H1 (cell line): ENCODE data around the gene PAGE1. TPM values are rescaled to one million over a fixed set of nuclear protein-coding genes. Genes with fewer than 3 reads are reported as not detected.

Experiments
- CTCF ChIA-PET: fragments of 300-600 bp; sonication (Branson Sonifier 250); formaldehyde crosslinking; loops from one replicate; lab custom pipeline; 2021; ENCODE audit not compliant: partially characterized antibody; lab: Charles Lee
- POLR2A ChIA-PET: fragments of 300-600 bp; sonication (Branson Sonifier 250); formaldehyde crosslinking; loops from one replicate; lab custom pipeline; 2021; ENCODE audit warnings: inconsistent platforms; ENCODE audit not compliant: partially characterized antibody; lab: Charles Lee
- DNase-seq, 2 experiments: peaks; one replicate each; pipeline versions ENCODE4 v3.0.0 to v3.0.0-alpha.2; 2010 to 2022; ENCODE audit warnings: low spot score in 2 of 2, low read depth in 1 of 2, mixed read lengths in 1 of 2
- FAIRE-seq: peaks from 2 replicates; lab custom pipeline; 2011; peaks lifted over from hg19 to GRCh38; lab: Jason Lieb, UNC
- H2AFZ ChIP-seq: 2 replicates; pipeline ENCODE4 v1.8.1; 2012; ENCODE audit warnings: low read length, inconsistent platforms
- H2AK5ac ChIP-seq: 2 replicates; pipeline ENCODE4 v1.6.1; 2013; ENCODE audit warnings: low read depth, low read length
- H2BK120ac ChIP-seq: replicated peaks from 2 replicates; pipeline ENCODE3; 2013; ENCODE audit warnings: low read depth, low read length, inconsistent platforms
- H2BK12ac ChIP-seq: 2 replicates; pipeline ENCODE4 v1.6.1; 2013; ENCODE audit warnings: low read depth, low read length
- H2BK15ac ChIP-seq: 2 replicates; pipeline ENCODE4 v1.6.1; 2013; ENCODE audit warnings: low read length
- H2BK20ac ChIP-seq: 2 replicates; pipeline ENCODE4 v1.6.1; 2013; ENCODE audit warnings: low read length
- H2BK5ac ChIP-seq: 2 replicates; pipeline ENCODE4 v1.6.1; 2013; ENCODE audit warnings: low read depth, low read length
- H3K14ac ChIP-seq: 2 replicates; pipeline ENCODE4 v1.6.1; 2013; ENCODE audit warnings: inconsistent platforms; ENCODE audit not compliant: insufficient read length
- H3K18ac ChIP-seq: 2 replicates; pipeline ENCODE4 v1.6.1; 2013; ENCODE audit warnings: low read length; ENCODE audit errors: extremely low read depth
- H3K23ac ChIP-seq: 2 replicates; pipeline ENCODE4 v1.6.1; 2013; ENCODE audit warnings: inconsistent platforms; ENCODE audit not compliant: insufficient read length
- H3K23me2 ChIP-seq: 2 replicates; pipeline ENCODE4 v1.6.1; 2013; ENCODE audit warnings: low read depth, low read length
- H3K27ac ChIP-seq: 2 replicates; pipeline ENCODE4 v1.6.1; 2011; ENCODE audit warnings: low read depth, low read length, inconsistent platforms
- H3K27me3 ChIP-seq, 4 experiments: replicated peaks in 1 of 4; 1 replicate in 1 of 4; 2 replicates in 3 of 4; pipeline versions ENCODE4 v1.6.1 to v1.8.1; 2011 to 2013; ENCODE audit warnings: low read length in 3 of 4, mild to moderate bottlenecking in 3 of 4, inconsistent platforms in 2 of 4, mixed read lengths in 2 of 4, moderate library complexity in 1 of 4; ENCODE audit not compliant: control insufficient read depth in 3 of 4, insufficient read depth in 3 of 4; ENCODE audit errors: extremely low read depth in 1 of 4
- H3K36me3 ChIP-seq, 4 experiments: 2 replicates each; pipeline versions ENCODE4 v1.6.1 to v1.8.1; 2011 to 2013; ENCODE audit warnings: mild to moderate bottlenecking in 4 of 4, low read length in 3 of 4, moderate library complexity in 2 of 4, control low read depth in 1 of 4, inconsistent platforms in 1 of 4; ENCODE audit not compliant: insufficient read depth in 4 of 4, control insufficient read depth in 2 of 4
- H3K4ac ChIP-seq: replicated peaks from 2 replicates; pipeline ENCODE3; 2013; ENCODE audit warnings: low read length, low read depth, mixed read lengths, inconsistent platforms; ENCODE audit not compliant: insufficient read length
- H3K4me1 ChIP-seq, 4 experiments: replicated peaks in 1 of 4; 1 replicate in 1 of 4; 2 replicates in 3 of 4; pipeline versions ENCODE4 v1.6.1 to v1.8.1; 2011 to 2013; ENCODE audit warnings: low read length in 3 of 4, inconsistent platforms in 2 of 4, mixed read lengths in 1 of 4; ENCODE audit not compliant: insufficient read depth in 4 of 4, control insufficient read depth in 3 of 4
- H3K4me2 ChIP-seq, 2 experiments: 2 replicates each; pipeline versions ENCODE4 v1.6.1 to v1.8.1; 2011 to 2013; ENCODE audit warnings: low read depth in 2 of 2, low read length in 2 of 2, control low read depth in 1 of 2, inconsistent platforms in 1 of 2, mild to moderate bottlenecking in 1 of 2; ENCODE audit not compliant: insufficient read depth in 1 of 2
- H3K4me3 ChIP-seq, 4 experiments: fragments of 200-600, 300-600 bp in 1 of 4; sonication (generic), shearing (Covaris generic), sonication (Bioruptor Twin) in 1 of 4; 2 replicates each; pipeline versions ENCODE4 v1.5.1 to v1.8.1; 2011 to 2016; ENCODE audit warnings: low read length in 4 of 4, low read depth in 3 of 4, control low read depth in 2 of 4, inconsistent platforms in 2 of 4, mild to moderate bottlenecking in 2 of 4, mixed read lengths in 1 of 4, moderate library complexity in 1 of 4; ENCODE audit not compliant: insufficient read depth in 2 of 4; ENCODE audit errors: extremely low read depth in 1 of 4
- H3K56ac ChIP-seq: replicated peaks from 2 replicates; pipeline ENCODE3; 2013; ENCODE audit warnings: low read depth, mild to moderate bottlenecking, mixed read lengths, low read length, inconsistent platforms; ENCODE audit not compliant: insufficient read length
- H3K79me1 ChIP-seq: 2 replicates; pipeline ENCODE4 v1.6.1; 2013; ENCODE audit warnings: low read depth, low read length, control low read depth
- H3K79me2 ChIP-seq, 2 experiments: 2 replicates each; pipeline versions ENCODE4 v1.6.1 to v1.8.1; 2012 to 2013; ENCODE audit warnings: low read length in 2 of 2, mild to moderate bottlenecking in 2 of 2, inconsistent platforms in 1 of 2; ENCODE audit not compliant: insufficient read depth in 2 of 2, control insufficient read depth in 1 of 2
- H3K9ac ChIP-seq, 4 experiments: replicated peaks in 1 of 4; 1 replicate in 1 of 4; 2 replicates in 3 of 4; pipeline versions ENCODE4 v1.6.1 to v1.8.1; 2011 to 2013; ENCODE audit warnings: low read depth in 3 of 4, low read length in 3 of 4, control low read depth in 2 of 4, mild to moderate bottlenecking in 2 of 4, moderate library complexity in 2 of 4, inconsistent platforms in 1 of 4; ENCODE audit errors: extremely low read depth in 1 of 4
- H3K9me3 ChIP-seq, 2 experiments: 2 replicates each; pipeline versions ENCODE4 v1.6.1 to v1.8.1; 2012 to 2013; ENCODE audit warnings: mild to moderate bottlenecking in 2 of 2, moderate library complexity in 2 of 2, control low read depth in 1 of 2, inconsistent platforms in 1 of 2, low read depth in 1 of 2, low read length in 1 of 2, mixed read lengths in 1 of 2; ENCODE audit not compliant: insufficient read depth in 2 of 2
- H4K20me1 ChIP-seq, 2 experiments: replicated peaks in 1 of 2; 2 replicates each; pipeline versions ENCODE3 to v1.8.1; 2011 to 2013; ENCODE audit warnings: inconsistent platforms in 2 of 2, low read length in 2 of 2, mild to moderate bottlenecking in 1 of 2; ENCODE audit not compliant: insufficient read depth in 2 of 2, control insufficient read depth in 1 of 2
- H4K5ac ChIP-seq: 2 replicates; pipeline ENCODE4 v1.6.1; 2013; ENCODE audit warnings: low read length, low read depth, mixed read lengths, inconsistent platforms; ENCODE audit not compliant: insufficient read length
- H4K8ac ChIP-seq: 2 replicates; pipeline ENCODE4 v1.8.0; 2013; ENCODE audit warnings: mild to moderate bottlenecking, moderate library complexity, low read length, inconsistent platforms; ENCODE audit not compliant: insufficient read depth; ENCODE audit errors: extremely low read depth
- H4K91ac ChIP-seq: replicated peaks from 2 replicates; pipeline ENCODE3; 2013; ENCODE audit warnings: low read length, mixed read lengths, inconsistent platforms; ENCODE audit not compliant: insufficient read length
- ASH2L ChIP-seq: fragments of 200-600, 300-600 bp; sonication (generic); IDR thresholded peaks from one replicate; pipeline ENCODE4 v1.7.1; 2017; ENCODE audit warnings: low read length
- GABPA ChIP-seq: IDR thresholded peaks from 2 replicates; pipeline ENCODE4 v1.6.1; 2011; ENCODE audit warnings: mild to moderate bottlenecking, low read length, moderate library complexity, borderline replicate concordance; ENCODE audit not compliant: insufficient read depth
- JUN ChIP-seq: IDR thresholded peaks from 2 replicates; pipeline ENCODE4 v1.6.1; 2011; ENCODE audit warnings: low read depth, mild to moderate bottlenecking, improper control_type of control experiment, low read length
- RAD21 ChIP-seq, 2 experiments: IDR thresholded peaks in 1 of 2; conservative IDR thresholded peaks in 1 of 2; 2 replicates each; pipeline ENCODE4 v1.6.1; 2011; ENCODE audit warnings: low read depth in 2 of 2, low read length in 2 of 2, improper control_type of control experiment in 1 of 2, inconsistent platforms in 1 of 2, mild to moderate bottlenecking in 1 of 2, moderate library complexity in 1 of 2
- SIX5 ChIP-seq: IDR thresholded peaks from 2 replicates; pipeline ENCODE4 v1.6.1; 2011; ENCODE audit warnings: mild to moderate bottlenecking, low read depth, low read length
- WGBS, 2 experiments: shearing (Covaris generic) in 1 of 2; methylation state at CpG; one replicate each; pipeline versions ENCODE4 v1.1.6 to v1.1.7; 2013 to 2015; ENCODE audit warnings: low lambda C conversion rate in 2 of 2, mixed read lengths in 2 of 2, inconsistent platforms in 1 of 2, low coverage in 1 of 2, missing lambda C conversion rate in 1 of 2; ENCODE audit not compliant: insufficient replicate concordance in 2 of 2, insufficient coverage in 1 of 2, insufficient read length in 1 of 2; ENCODE audit errors: extremely low coverage in 1 of 2, missing lambda C conversion rate in 1 of 2; 5-methylcytosine and 5-hydroxymethylcytosine counted together
- polyA plus RNA-seq, 7 experiments: library from polyadenylated mRNA; depleted of rRNA in 3 of 7; stranded (reverse) in 5 of 7; unstranded in 2 of 7; fragments of >200 nt in 5 of 7; fragments of 200-250 nt in 2 of 7; gene quantifications; 1 replicate in 5 of 7; 2 replicates in 1 of 7; 4 replicates in 1 of 7; pipeline versions ENCODE4 v1.2.1 to v1.2.3, GENCODE V29; 2011 to 2013; ENCODE audit warnings: missing spikeins in 2 of 7, mixed read lengths in 2 of 7
- total RNA-seq: library from RNA; stranded (reverse); fragmentation: NEBNext Ultra II Directional; extraction: Animal tissue kit (Norgen Biotek cat#: 25700); gene quantifications from 2 replicates; pipeline ENCODE4 v1.2.1, GENCODE V29; 2021

The PAGE1 gene
- total and polyA plus RNA-seq, 2 of the 8 experiments (the other 6 are each of a cell fraction or from before 2014, with no cell fraction given) = not detected

DNA sequence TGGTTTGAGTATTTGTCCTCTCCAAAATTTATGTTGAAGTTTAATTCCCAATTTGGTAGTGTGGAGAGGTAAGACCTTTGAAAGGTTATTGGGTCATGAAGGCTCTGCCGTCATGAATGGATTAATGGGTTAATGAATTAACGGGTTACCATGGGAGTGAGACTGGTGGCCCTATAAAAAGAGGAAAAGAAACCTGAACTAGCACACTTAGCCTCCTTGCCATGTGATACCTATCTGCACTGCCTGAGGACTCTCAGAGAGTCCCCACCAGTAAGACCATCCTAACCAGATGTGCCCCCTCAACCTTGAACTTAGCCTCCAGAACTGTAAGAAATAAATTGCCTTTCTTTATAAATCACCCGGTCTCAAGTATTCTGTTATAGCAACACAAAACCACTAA, 39.3 kb downstream of the PAGE1 start:
- no peaks in the 10 kb centered on the region for H3K23me2 ChIP-seq
- WGBS, 2 experiments = 61% methylated on average over 3 of the region's 3 CpGs; no CpG with 5 or more reads in 1 of the 2 experiments
- H3K4ac ChIP-seq = no peak overlapping the region
- no peak overlapping the region for H2BK20ac ChIP-seq
- no peak overlapping the region for H2BK15ac ChIP-seq
- H3K79me1 ChIP-seq = no peaks in the 10 kb centered on the region
- no peak overlapping the region for H3K23ac ChIP-seq
- H3K4me3 ChIP-seq = no peak overlapping the region
- H4K8ac ChIP-seq = no peak overlapping the region
- H2AK5ac ChIP-seq = no peak overlapping the region
- no peaks in the 10 kb centered on the region for H3K4me1 ChIP-seq
- no peaks in the 10 kb centered on the region for H3K9me3 ChIP-seq
- TF ChIP-seq SIX5 (no peak), JUN (no peak), RAD21 (IDR thresholded peaks at IDR 0.05 in 1 of 2, conservative IDR thresholded peaks at IDR 0.05 in 1 of 2; ENCODE audit: low read depth in 2 of 2, low read length in 2 of 2) (no peak), GABPA (no peak), ASH2L (no peak)
- no peak overlapping the region for H3K9ac ChIP-seq
- H3K36me3 ChIP-seq = no peaks in the 10 kb centered on the region
- no peak overlapping the region for H2AFZ ChIP-seq
- H2BK120ac ChIP-seq = no peak overlapping the region
- CTCF ChIA-PET = no interaction called here
- no peak overlapping the region for H4K91ac ChIP-seq
- FAIRE-seq (no peak), DNase-seq (no peak)
- no peak overlapping the region for H3K4me2 ChIP-seq
- H2BK12ac ChIP-seq = no peak overlapping the region
- H4K20me1 ChIP-seq = no peaks in the 10 kb centered on the region
- no peak overlapping the region for H3K18ac ChIP-seq
- no peak overlapping the region for H2BK5ac ChIP-seq
- H3K56ac ChIP-seq = no peak overlapping the region
- H4K5ac ChIP-seq = no peak overlapping the region
- no peak overlapping the region for H3K27ac ChIP-seq
- H3K79me2 ChIP-seq = no peaks in the 10 kb centered on the region
- POLR2A ChIA-PET = no interaction called here
- no peaks in the 10 kb centered on the region for H3K27me3 ChIP-seq
- no peak overlapping the region for H3K14ac ChIP-seq
